Mucosa of gallbladder (tissue), 1 donor: ENCODE data around the gene ENHO. TPM values are rescaled to one million over a fixed set of nuclear protein-coding genes. Genes with fewer than 3 reads are reported as not detected.
A peak's percentile ranks its signal among the peaks of the same experiment; 100 is the strongest.
"Not testable (repeated sequence)": the region's sequence is repeated elsewhere in the genome, so short reads cannot be mapped to it uniquely, and the experiment has no call there.

Source experiments
- DNase-seq: peaks from one replicate; pipeline ENCODE4 v3.0.0-alpha.2; 2020; ENCODE audit warnings: low spot score
- total RNA-seq: library from RNA; stranded (reverse); gene quantifications from one replicate; pipeline ENCODE4 v1.2.1, GENCODE V29; 2021
- donor health status: DM: no; HTN: no; CAD: no.

Gene ENHO
- total RNA-seq, 1 donor from 2014 or later: 1.7 TPM

DNA sequence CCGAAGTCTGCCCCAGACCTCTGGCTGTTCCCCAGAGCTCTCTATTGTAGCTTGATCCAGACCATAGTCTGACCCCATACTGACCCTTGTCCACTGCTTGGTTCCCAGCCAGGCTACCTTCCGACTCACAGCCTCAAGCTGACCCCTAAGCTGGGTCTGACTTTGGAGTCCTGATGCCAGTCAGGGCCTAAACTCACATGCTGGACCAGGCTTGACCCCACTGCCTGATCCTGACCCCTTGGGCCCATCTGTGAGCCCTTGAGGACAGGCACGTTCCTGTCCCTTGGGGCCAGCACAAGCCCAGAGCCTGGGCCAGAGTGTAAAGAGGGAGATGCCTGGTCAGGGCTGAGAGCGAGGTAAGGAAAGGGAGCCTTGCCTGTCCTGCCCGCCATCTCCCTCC is 32.7 kb upstream of the ENHO start:
- no peak for DNase-seq

DNA sequence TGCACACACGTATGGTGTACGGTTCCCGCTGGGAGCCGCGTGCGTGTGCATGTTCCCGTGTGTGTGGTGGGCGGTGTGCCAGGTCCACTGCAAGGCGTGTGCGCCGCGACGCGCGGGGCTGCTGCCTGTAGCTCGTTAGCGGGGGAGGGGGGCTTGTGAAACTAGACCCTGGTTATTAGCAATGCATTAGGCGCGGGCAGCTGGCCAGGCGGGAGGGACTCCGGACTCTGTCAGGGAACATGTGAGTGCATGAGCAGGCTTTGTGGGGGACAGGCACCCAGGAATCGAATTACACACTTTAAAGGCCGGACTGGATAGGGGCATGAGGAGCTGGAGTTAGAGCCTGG is 32.2 kb upstream of the ENHO start:
- no peak for DNase-seq

DNA sequence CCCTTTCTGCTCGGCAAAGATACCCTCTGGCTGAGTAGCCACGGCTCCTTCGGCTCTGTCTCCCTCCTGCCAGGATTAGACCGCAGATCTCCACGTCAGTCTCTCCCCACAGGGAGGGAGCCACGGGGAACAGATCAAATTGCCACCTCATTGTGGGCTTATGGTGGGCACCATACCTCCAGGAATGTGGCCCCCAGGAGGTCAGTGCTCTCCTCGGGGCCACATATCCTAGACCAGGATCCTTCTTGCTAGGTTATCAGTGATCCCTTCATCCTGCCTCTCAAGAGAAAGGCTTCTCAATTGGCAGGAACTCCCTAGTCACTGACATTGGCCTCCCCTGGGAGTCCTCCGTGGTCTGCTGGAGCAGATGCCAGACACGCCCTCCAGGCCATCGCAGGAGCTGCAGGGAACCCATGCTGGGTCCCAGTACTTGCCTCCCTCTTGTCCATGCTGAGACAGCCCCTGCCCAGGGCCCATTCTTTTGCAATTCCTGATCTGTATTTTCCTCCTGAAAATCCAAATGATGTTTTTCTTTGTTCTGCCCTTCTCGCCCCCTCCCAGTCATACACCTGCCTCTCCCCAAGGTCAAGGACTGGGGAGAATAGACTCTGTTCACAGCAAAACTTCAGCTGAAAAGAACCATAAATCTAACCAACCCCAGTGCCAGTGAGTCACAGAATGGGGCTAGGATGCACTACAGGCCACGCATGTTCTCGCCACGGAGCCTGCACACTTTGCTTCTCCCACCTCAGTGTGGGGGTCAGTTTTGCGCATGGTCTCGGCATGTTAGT is 31.6 kb upstream of the ENHO start:
- DNase-seq: no peak

DNA sequence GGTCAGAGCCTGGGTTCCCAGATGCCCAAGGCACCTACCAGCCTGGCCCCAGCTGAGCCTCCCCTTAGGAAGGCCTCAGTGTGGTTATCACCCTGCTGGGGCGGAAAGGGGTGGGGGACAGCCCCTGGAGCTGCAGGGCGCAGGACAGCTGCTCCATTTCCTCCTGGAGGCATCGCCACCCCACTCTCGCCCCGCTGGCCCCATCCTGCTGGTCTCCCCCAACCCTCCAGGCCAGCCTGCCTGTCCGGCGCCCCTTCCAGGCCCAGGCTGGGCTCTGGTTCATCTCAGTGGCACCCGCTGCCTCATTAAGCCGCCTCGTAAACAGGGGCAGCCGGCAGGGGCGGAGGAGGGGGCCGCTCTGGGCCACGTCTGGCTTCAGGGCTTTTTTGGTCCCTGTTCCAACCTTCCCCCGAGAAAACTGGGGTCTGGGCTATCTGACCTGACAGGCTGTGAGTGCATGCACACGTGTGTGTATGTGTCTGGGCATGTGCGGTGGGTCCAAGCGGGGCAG is 30.8 kb upstream of the ENHO start:
- DNase-seq: no peak

DNA sequence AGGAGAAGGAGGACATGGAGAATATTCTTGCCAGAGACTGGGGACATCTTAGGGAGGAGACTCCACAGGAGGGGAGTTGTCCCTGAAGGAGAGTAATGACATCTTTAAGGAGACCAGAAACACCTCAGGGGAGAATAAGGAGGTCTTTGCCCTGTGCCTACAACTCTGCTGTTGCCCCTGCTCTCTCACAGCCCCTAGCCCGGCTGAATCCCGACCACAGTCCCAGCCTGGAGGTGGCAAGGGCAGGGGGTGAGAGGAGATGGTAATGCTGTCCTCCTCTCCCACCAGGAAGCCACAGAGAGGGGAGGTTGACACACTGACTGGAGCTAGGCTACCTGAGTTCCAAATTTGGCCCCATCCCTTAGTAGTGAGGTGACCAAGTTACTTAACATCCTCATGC is 30.2 kb upstream of the ENHO start:
- DNase-seq: no peak

DNA sequence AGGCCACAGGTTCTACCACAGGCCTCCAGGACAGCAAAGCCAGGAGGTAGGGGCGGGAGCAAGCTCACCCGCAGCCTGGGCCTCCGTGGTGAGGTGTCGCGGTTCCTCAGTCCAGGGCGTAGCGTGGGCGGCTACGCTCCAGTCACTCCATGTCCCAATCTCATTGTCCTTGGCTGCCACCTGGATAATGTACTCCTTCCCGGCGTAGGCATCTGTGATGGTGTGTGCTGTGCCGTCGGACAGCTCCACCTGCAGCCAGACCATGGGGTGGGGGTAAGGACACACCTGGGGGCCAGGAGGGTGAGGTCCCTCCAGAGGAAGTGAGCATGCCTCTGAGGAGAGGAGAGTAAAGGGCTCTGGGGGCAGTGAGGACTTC is 29.8 kb upstream of the ENHO start:
- no peak for DNase-seq

DNA sequence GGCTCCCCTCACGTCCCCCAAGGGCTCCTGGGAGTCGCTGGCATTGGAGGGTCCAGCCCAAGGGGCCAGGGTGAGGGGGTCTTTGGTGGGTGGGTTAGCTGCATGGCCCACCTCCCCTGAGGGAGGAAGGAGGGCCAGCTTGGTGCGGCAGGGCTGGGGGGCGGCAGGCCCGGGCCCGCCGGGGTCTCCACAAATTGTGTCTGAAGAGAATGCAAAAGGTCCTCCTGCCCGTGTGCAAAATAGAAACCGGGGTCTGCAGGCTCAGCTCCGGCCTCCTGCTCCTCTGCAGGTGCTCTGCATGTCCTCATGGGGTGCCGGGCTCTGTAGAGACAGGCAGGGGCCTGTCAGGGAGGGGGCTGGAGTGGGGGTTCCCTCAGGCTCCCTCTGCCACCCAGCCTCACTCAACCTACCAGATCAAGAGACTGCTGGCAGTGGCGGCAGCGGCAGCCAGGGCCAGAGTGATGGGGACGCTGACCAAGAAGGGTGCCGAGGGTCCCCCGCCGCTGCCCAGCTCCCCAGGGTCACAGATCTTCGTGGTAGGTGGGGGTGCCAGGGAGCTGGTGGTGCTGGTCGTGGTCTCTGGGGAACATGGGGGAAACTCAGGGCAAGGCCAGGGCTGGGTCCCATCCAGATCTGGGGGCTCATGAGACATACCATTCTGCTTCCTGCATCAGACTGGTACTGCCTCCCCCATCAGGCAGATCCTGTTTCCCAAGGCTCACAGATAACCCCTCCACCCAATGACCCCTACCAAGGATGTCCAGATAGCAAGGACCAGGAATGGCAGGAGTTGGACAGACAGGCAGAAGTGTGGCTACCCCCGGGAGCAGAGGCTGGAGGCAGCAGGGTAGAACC is 29.2 kb upstream of the ENHO start:
- DNase-seq: no peak

DNA sequence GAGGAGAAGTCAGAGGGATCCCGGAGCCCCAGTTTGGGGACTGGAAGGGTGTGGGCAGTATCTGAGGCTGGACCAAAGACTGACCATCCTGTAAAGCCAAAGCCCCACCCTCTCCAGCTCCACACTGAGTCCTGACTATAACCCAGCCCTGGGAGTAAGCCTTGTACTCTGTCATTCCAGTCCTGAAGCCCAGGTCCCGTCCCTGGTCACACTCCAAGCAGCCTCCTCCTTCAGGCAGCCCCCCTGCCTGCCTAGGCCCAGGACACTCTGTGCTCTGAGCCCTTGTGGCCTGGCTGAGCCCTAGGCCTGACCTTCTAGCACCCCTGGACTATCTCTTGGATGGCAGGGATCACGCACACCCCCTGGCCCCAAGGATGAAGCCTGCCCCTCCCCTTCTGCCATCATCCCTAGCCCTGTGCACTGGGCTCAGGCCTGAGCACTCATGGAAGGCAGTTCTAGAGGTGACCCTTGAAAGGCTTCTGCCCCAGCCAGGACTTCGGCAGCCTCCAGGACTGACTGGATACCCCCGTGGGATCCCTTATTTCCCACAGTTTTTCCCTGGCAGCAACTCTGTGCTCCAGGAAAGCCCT is 28.0 kb upstream of the ENHO start:
- DNase-seq: no peak

DNA sequence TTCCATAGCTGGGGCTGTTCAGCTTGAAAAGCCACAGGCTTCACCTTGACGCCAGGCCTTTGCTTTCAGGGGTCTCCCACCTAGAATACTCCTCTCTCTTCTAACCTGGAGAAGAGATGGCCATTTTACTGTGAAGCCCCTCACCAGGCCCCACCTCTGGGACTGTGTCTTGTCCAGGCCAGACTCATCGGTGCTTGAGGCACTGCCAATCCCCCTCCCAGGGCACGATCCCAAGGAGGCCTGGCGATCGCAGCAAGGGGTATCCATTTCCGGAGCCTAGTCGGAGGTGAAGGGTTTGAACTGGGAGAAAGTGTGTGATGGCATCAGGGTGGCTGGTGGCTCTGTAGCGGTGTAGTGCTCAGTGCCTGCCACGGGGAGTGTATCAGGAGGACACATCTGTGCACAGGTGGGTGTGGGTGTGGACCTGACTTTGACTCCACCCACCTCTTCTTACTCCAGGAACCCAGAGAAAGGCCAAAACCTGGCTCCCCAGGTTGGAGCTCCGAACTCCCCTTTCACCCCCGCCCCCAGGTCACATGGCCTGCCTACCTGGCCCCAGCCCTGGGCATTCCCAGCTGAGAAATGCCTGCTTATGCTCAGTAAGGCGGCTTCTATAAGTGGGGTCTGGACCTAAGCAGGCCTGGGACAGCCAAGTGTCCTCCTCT is 27.4 kb upstream of the ENHO start:
- DNase-seq: no peak

DNA sequence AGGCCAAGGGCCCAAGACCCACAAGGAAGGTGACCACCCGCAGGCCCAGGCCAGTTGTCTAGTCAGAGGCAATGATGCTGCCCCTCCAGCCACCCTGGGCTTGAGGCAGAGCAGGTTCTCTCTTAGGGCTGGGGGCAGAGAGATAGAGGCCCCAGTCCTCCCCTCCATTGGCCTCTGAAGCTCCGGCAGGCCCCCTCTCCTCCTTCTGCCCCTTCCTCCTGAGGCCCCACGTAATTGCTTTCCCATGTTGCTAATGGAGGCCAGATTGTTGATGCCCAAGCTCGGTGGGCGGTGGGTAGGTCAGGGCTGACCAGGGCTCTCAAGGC is 26.6 kb upstream of the ENHO start:
- no peak for DNase-seq

DNA sequence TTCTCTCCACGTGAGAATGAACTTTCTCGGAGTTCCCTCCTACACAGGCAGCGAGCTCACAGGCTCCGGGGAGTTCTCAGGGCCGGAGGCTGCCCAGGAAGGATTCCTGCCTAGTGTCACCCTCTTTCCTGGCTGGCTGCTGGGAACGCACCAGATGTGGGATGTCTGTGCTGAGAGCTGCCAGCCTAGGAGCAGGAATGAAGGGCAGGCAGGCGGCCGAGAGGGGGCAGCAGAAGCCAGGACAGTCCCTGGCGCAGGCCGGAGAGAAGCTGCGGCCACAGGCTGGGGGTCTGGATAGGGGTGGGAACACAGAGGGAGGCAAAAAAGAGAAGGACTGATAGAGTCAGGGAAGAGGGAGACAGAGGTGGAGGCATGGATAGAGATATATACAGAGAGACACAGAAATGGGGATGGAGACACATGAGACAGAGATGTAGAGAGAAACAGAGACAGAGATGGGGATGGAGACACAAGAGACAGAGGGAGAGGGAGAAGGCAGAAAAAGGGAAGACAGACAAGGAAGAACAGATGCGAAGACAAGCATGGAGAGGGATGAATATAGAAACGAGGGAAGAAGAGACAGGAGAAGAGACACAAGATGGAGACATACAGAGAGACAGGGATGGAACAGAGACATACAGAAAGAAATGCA is 25.3 kb upstream of the ENHO start:
- peak; percentile 77 for DNase-seq

DNA sequence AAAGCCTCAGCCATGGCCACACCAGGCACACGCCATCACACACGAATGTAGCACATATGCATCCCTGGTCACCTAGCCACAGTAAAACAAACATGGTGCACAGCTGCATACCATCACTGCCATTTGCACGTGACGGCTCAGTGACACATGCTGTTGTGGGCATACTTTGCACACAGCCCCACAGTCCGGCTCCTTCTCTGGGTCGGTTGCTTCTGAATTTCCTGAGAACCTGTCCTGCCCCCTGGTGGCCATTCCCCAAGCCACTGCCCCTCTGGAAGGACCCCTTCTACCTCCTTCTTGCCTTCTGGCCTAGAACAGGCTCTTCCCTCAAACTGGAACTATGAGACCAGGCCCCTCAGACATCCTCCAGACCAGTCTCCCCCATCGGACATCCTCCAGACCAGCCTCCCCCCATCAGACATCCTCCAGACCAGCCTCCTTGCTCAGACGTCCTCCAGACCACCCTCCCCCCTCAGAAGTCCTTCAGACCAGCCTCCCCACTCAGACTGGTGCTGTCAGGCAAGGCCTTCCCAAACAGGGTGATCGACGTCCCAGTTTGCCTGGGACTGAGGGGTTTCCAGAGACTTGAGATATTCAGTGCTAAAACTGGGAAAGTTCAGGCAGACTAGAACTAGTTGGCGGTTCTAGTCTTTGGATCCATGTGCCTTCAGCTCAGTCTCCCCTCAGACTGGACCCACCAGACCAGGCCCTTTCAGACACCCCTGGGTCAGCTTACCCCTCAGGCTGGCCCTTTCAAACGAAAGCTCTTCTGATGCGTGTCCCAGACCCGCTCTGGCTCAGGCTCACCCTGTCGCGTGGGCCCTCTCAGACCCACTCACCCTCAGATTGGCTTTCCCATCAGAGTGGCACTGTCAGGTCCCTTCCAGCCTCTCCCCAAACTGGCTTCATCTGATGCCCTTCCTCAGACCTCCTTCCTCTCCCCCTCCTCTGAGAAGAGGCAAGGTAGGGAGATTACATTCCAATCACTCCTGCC is 24.3 kb upstream of the ENHO start:
- peak; percentile 62 for DNase-seq

DNA sequence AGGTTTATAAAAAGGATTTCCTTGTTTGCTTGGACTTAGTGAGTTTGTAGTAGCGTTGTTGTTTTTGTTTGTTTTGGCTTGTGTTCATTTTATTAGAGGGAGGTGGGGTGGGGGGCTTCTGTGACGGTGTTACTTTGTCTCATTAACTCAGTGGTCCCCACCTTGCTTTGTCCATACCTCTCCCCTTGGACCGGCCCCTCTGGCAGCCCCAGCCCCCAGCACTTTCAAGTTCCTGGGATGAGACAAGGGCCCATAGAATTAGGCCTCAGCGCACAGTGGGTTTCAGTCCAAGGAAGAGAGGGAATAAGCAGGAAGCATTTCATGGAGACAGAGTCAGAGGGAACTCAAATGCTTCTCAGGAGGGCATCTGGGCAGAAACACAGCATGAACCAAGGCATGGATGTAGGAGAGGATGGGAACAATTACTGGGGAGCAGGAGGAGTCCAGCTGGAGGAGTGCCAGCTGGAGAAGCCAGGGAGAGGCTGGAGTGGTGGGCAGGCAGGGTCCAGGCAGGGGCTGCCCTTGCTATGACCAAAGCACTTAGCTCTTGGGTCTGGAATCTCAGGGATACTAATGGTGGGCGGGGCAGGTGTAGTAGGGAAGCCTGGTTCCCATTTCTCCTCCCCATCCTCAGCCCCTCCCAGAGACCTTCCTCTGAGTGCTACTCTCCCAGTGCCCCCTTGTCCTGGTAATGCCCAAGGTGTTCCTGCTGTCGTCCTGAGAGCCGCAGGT is 23.5 kb upstream of the ENHO start:
- DNase-seq: no peak

DNA sequence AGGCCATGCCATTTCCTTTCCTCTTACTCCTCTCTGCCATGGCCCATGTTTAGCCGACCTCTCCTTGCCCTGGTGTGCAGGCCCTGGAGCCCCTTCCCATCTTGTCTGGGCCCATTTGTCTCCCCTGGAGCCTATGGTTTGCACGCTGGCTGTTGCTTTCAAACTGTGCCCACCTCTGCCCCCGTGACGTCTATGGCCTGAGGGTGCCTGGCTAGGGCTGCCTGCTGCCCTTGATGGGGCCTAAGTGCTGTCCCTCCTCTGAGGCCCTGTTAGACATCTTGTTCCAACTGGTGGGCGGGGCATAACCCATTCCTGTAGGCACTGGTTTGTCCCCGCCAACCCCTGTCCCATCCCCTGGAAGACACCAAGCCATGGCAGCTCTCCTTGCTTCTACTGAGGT is 22.7 kb upstream of the ENHO start:
- no peak for DNase-seq

DNA sequence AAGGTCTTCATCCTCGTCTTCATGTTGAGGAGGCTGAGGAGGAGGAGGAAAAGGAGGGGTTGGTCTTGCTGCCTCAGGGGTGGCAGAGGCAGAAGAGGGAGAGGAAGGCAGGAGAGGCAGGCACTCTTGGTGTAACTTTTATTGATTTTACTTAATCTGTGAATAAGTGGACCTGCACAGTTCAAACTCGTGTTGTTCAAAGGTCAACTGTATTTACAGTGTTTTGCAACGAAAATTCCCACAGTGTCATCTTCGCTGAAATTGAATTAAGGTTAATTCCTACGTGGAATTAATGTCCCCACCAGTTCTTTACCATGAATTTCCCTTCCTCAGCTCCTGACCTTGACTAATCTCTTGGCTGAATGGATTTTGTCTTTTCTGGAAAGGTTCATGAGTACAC is 21.2 kb upstream of the ENHO start:
- DNase-seq: no peak

DNA sequence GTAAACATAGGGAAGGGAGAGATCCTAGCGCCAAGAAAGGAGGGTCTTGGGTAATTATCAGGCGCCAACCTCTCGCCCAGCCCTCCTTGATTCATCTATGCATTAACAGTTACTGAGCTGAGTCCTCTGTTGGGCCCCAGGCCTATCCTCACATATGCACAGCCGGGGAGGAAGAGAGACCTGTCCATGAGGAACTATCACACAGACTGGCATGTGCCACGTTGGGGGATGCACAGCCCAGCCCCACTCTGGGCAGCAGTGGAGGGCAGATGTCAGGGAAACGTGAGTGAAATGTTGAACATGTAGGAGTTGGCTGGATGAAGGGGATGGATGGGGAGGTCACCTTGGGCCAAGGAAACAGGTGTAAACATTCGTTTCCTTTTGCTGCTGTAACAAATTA is 18.8 kb upstream of the ENHO start:
- DNase-seq: no peak

DNA sequence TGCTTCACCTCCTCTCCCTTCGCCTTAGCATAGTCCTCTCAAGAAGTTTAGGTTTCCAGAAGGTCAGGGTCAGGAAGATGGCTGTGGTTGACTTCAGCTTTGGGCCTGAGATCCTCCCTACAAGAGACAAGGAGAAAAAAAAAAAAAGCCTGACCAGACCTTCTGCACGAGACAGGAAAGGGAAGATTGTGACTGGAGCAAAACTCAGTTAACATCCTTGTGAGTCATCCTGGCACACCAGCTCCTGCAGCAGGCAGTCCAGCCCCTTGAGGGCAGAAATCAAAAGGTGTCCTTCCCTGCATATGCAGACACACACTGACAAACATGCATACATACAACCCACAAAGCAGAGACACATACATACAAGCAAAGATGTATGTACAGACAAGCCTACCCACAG is 18.0 kb upstream of the ENHO start:
- DNase-seq: peak; percentile 37

DNA sequence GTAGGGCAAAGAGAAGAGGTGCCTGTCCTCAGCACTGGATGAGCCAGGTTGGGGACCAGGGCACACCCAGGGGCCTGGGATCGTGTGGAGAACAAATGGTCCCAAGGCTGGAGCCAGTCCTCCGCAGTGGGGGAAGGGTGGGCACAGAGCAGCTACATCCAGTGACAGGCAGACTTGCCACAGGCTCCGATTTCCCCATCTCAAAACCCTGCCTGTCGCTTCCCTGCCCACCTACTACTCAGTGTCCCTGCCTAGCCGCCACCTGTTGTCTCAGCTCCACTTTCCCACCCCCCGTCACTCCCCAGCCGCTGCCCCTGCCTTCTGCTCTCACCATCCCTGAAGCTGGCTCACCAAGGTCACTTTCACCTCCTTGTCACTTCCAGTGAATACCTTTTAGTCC is 13.9 kb upstream of the ENHO start:
- no peak for DNase-seq

DNA sequence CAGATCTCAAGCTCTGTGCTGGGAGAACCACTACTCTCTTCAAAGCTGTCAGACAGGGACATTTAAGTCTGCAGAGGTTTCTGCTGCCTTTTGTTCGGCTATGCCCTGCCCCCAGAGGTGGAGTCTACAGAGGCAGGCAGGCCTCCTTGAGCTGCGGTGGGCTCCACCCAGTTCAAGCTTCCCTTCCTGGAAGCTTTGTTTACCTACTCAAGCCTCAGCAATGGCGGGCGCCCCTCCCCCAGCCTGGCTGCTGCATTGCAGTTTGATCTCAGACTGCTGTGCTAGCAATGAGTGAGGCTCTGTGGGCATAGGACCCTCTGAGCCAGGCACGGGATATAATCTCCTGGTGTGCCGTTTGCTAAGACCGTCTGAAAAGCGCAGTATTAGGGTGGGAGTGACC is 9.3 kb upstream of the ENHO start:
- not testable (repeated sequence) for DNase-seq

DNA sequence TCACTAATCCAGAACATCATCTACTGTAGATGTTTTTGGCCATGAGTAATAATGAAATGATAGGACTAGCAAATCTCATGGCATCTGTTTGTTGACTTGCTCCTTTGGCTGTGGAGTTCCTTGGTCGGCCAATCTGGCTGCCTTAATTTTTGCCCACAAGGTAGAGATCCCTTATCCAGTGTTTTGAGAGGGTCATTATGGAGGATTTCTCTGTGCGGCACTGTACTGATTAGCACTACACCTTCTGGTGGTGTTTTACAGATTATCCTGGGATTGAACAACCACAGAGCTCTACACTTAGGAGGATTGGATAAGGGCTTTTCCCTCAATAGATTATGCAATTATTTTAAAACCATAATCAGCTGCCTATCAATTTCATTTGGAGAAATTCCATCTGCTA is 3.2 kb upstream of the ENHO start:
- DNase-seq: no peak
